Mammary epithelial cell (primary cell): ENCODE measurements around the gene GALP.

Experiments used
- CTCF ChIP-seq, 2 donors: IDR thresholded peaks in 1 of 2; conservative IDR thresholded peaks in 1 of 2; 2 replicates each; pipeline ENCODE4 v1.5.1; 2011 to 2012; ENCODE audit warnings: inconsistent platforms in 2 of 2, low read length in 2 of 2, mild to moderate bottlenecking in 2 of 2, control low read depth in 1 of 2, low read depth in 1 of 2; ENCODE audit not compliant: insufficient read depth in 1 of 2; ENCODE audit errors: extremely low read depth in 1 of 2
- EZH2 ChIP-seq: IDR thresholded peaks from 2 replicates; pipeline ENCODE4 v1.6.1; 2012; ENCODE audit warnings: low read length, inconsistent platforms, borderline replicate concordance

- TF ChIP-seq CTCF (conservative IDR thresholded peaks at IDR 0.05 in 1 of 2, IDR thresholded peaks at IDR 0.05 in 1 of 2; ENCODE audit: extremely low read depth in 1 of 2, insufficient read depth in 1 of 2, low read depth in 1 of 2, low read length in 2 of 2) (no peak), EZH2 (no peak)
These were observed 15.3 kb downstream of the GALP start for GRCh38 chr19:56191115-56191514.
